Esophagus muscularis mucosa (tissue), 4 donors: Measurements from ENCODE around the gene CMTM7. TPM values are rescaled to one million over a fixed set of nuclear protein-coding genes. Genes with fewer than 3 reads are reported as not detected.

Experiments
- DNase-seq: peaks from one replicate; pipeline ENCODE4 v3.0.0-alpha.2; 2017; ENCODE audit errors: extremely low spot score
- H3K27ac ChIP-seq, 4 donors: fragments of 200-600 bp; sonication (generic); replicated peaks in 1 of 4; 1 replicate in 3 of 4; 2 replicates in 1 of 4; pipeline ENCODE4 v1.5.1; 2016 to 2019; ENCODE audit warnings: mild to moderate bottlenecking in 1 of 4
- H3K27me3 ChIP-seq, 4 donors: fragments of 200-600 bp; sonication (generic); one replicate each; pipeline versions ENCODE4 v1.5.1 to v1.6.0; 2016 to 2019
- H3K36me3 ChIP-seq, 4 donors: fragments of 200-600 bp; sonication (generic); one replicate each; pipeline ENCODE4 v1.5.1; 2016 to 2019
- H3K4me1 ChIP-seq, 4 donors: fragments of 200-600 bp; sonication (generic); one replicate each; pipeline ENCODE4 v1.5.1; 2016 to 2019
- H3K4me3 ChIP-seq, 4 donors: fragments of 200-600 bp; sonication (generic); 1 replicate in 2 of 4; 2 replicates in 2 of 4; pipeline ENCODE4 v1.5.1; 2016 to 2019; ENCODE audit warnings: mild to moderate bottlenecking in 4 of 4, moderate library complexity in 1 of 4
- H3K9me3 ChIP-seq, 4 donors: fragments of 200-600 bp; sonication (generic); 1 replicate in 3 of 4; 2 replicates in 1 of 4; pipeline ENCODE4 v1.5.1; 2016 to 2019
- EP300 ChIP-seq: sonication (generic); formaldehyde crosslinking; IDR thresholded peaks from one replicate; pipeline ENCODE4 v1.6.1; 2017; ENCODE audit warnings: antibody characterized with exemption
- POLR2A ChIP-seq: fragments of 450-650 bp; IDR thresholded peaks from one replicate; pipeline ENCODE4 v1.6.1; 2017; ENCODE audit warnings: antibody characterized with exemption, moderate library complexity, mild to moderate bottlenecking, low read depth
- POLR2AphosphoS5 ChIP-seq, 2 donors: sonication (generic); formaldehyde crosslinking; IDR thresholded peaks; one replicate each; pipeline ENCODE4 v1.6.1; 2017; ENCODE audit warnings: antibody characterized with exemption in 2 of 2
- WGBS: methylation state at CpG from one replicate; pipeline ENCODE4 v1.1.5; 2018; 5-methylcytosine and 5-hydroxymethylcytosine counted together
- intact Hi-C: fragments of 100-400 bp; cut with DNase I; formaldehyde crosslinking; loops from one replicate; pipeline ENCODE4 v1.15.1; 2023
- total RNA-seq, 4 donors: library from RNA; depleted of rRNA; stranded (reverse); fragments of >200 nt; gene quantifications; one replicate each; pipeline versions ENCODE4 v1.1.0 to v1.2.1, GENCODE V29; 2016
- TF ChIP-seq, protein P1 (sequence below), 3 experiments: fragments of 200-600 bp in 2 of 3; fragments of 450-650 bp in 1 of 3; sonication (generic) in 2 of 3; IDR thresholded peaks; one replicate each; pipeline ENCODE4 v1.5.1; 2017 to 2019; ENCODE audit warnings: antibody characterized with exemption in 3 of 3, mild to moderate bottlenecking in 2 of 3, moderate library complexity in 1 of 3

The CMTM7 gene
- total RNA-seq, 4 donors from 2014 or later: 8.2 to 10.8 (median 8.5) TPM

DNA sequence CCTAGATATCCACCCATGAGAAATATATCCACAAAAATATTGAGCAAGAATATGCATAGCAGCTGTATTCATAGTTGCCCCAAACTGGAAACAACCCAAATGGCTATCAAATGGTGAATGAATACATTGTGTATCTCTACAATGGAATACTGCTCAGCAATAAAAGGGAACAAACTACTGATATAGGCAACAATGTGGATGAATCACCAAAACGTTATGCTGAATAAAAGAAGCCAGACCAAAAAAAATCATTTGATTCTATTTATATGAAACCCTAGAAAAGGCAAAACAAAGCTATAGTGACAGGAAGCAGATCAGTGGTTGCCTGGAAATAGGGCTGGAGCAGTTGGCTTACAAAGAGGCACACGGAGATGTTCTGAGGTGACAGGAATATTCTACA lies 15.5 kb upstream of the CMTM7 start:
- Histone ChIP-seq H3K36me3 (no peaks in the 10 kb centered on the region), H3K4me1 (peaks cover 0 to 5% (median 0%) of the 10 kb centered on the region in 4 donors), H3K4me3 (no peak overlapping the region), H3K27ac (no peak overlapping the region), H3K9me3 (no peaks in the 10 kb centered on the region), H3K27me3 (no peaks in the 10 kb centered on the region)
- DNase-seq: no peak
- intact Hi-C loops: loop anchor here (2.0 to 10.0 kb wide), 2 partner anchors 91 to 289 kb away; no protein-coding TSS in a partner anchor
- TF ChIP-seq POLR2A (no peak), EP300 (no peak), POLR2AphosphoS5 (IDR thresholded peaks at IDR 0.05) (no peak)
- TF ChIP-seq, protein P1, sequence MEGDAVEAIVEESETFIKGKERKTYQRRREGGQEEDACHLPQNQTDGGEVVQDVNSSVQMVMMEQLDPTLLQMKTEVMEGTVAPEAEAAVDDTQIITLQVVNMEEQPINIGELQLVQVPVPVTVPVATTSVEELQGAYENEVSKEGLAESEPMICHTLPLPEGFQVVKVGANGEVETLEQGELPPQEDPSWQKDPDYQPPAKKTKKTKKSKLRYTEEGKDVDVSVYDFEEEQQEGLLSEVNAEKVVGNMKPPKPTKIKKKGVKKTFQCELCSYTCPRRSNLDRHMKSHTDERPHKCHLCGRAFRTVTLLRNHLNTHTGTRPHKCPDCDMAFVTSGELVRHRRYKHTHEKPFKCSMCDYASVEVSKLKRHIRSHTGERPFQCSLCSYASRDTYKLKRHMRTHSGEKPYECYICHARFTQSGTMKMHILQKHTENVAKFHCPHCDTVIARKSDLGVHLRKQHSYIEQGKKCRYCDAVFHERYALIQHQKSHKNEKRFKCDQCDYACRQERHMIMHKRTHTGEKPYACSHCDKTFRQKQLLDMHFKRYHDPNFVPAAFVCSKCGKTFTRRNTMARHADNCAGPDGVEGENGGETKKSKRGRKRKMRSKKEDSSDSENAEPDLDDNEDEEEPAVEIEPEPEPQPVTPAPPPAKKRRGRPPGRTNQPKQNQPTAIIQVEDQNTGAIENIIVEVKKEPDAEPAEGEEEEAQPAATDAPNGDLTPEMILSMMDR (IDR thresholded peaks at IDR 0.05): no peak
- 63% methylated on average over 2 of the region's 2 CpGs for WGBS

GRCh38 chr3:32379831-32380500 lies 11.7 kb upstream of the CMTM7 start:
- TF ChIP-seq POLR2A (no peak), EP300 (no peak), POLR2AphosphoS5 (IDR thresholded peaks at IDR 0.05) (no peak)
- TF ChIP-seq, protein P1 (IDR thresholded peaks at IDR 0.05): no peak
- intact Hi-C loops: loop anchor here (10.0 kb wide), 1 partner anchor 285 kb away; no protein-coding TSS in a partner anchor
- WGBS: 77% methylated on average over 10 of the region's 10 CpGs

DNA sequence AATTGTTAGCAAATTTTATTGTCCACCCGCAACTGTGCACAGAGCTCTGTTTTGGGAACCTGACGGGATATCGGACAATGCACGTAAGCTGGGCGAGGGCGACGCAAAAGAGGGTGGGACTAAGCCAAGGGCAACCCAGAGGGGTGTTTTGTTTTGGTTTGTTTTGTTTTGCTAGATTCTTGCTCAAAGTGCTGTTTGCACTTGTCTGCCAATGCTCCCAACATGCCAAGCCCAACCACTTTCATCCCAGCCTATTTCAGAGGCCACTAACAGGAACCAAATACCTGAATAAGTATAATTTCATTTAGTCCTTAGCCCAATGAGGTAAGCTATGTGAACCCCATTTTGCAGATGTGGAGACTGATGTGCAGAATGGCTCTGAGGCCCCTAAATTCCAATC lies 9.7 kb upstream of the CMTM7 start:
- H3K4me1 ChIP-seq: peaks cover 0 to 3% (median 0%) of the 10 kb centered on the region in 4 donors
- no peak overlapping the region for H3K27ac ChIP-seq
- H3K9me3 ChIP-seq: no peaks in the 10 kb centered on the region
- TF ChIP-seq EP300: no peak
- no peak overlapping the region for H3K4me3 ChIP-seq
- intact Hi-C loops: no loop called here
- DNase-seq: no peak
- no peaks in the 10 kb centered on the region for H3K27me3 ChIP-seq
- no peaks in the 10 kb centered on the region for H3K36me3 ChIP-seq
- WGBS: 80% methylated on average over 6 of the region's 7 CpGs

More at GRCh38 chr3:32379831-32380500, 11.7 kb upstream of the CMTM7 start:
- Histone ChIP-seq H3K4me1 (peaks cover 0 to 3% (median 0%) of the 10 kb centered on the region in 4 donors), H3K27ac (no peak overlapping the region), H3K9me3 (no peaks in the 10 kb centered on the region), H3K36me3 (no peaks in the 10 kb centered on the region), H3K27me3 (no peaks in the 10 kb centered on the region), H3K4me3 (no peak overlapping the region)
- no peak for DNase-seq

GRCh38 chr3:32383136-32383711 lies 8.4 kb upstream of the CMTM7 start:
- no peak for DNase-seq
- WGBS: 83% methylated on average over 2 of the region's 2 CpGs
- TF ChIP-seq POLR2AphosphoS5 (IDR thresholded peaks at IDR 0.05) (no peak), POLR2A (no peak), EP300 (no peak)
- TF ChIP-seq, protein P1 (IDR thresholded peaks at IDR 0.05): no peak
- Histone ChIP-seq H3K27ac (no peak overlapping the region), H3K27me3 (no peaks in the 10 kb centered on the region), H3K9me3 (no peaks in the 10 kb centered on the region), H3K4me3 (no peak overlapping the region), H3K36me3 (no peaks in the 10 kb centered on the region), H3K4me1 (peaks cover 0 to 3% (median 0%) of the 10 kb centered on the region in 4 donors)
- intact Hi-C loops: no loop called here

- H3K4me1 ChIP-seq: peaks cover 0 to 3% (median 0%) of the 10 kb centered on the region in 4 donors
These were observed 6.7 kb upstream of the CMTM7 start for GRCh38 chr3:32384938-32385337.

More at GRCh38 chr3:32384938-32385337, 6.7 kb upstream of the CMTM7 start:
- 44% methylated on average over 5 of the region's 5 CpGs for WGBS
- intact Hi-C loops: no loop called here
- Histone ChIP-seq H3K36me3 (no peaks in the 10 kb centered on the region), H3K27me3 (no peaks in the 10 kb centered on the region), H3K27ac (no peak overlapping the region), H3K9me3 (no peaks in the 10 kb centered on the region), H3K4me3 (no peak overlapping the region)
- DNase-seq: no peak
- TF ChIP-seq, protein P1 (IDR thresholded peaks at IDR 0.05): no peak
- no peak for TF ChIP-seq EP300
- no peak for TF ChIP-seq POLR2A
- TF ChIP-seq POLR2AphosphoS5 (IDR thresholded peaks at IDR 0.05): no peak
